Measurements from ENCODE around the gene RBM18. TPM values are rescaled to one million over a fixed set of nuclear protein-coding genes. Genes with fewer than 3 reads are reported as not detected.
A peak's percentile ranks its signal among the peaks of the same experiment; 100 is the strongest.

The RBM18 gene
- total and polyA plus RNA-seq, 8 donors, result 17.8 to 38.7 (median 28.7) TPM

- intact Hi-C loops (cut with DNase I), result no loop called here
- no peak for ATAC-seq
- no peaks in the 10 kb centered on the region for H3K36me3 ChIP-seq
- no peak for DNase-seq
- no peak overlapping the region for H3K27ac ChIP-seq
- H3K27me3 ChIP-seq, result peaks cover 0 to 30% of the 10 kb centered on the region in 2 donors
- TF ChIP-seq CTCF (IDR thresholded peaks at IDR 0.05), result no peak
- no peaks in the 10 kb centered on the region for H3K9me3 ChIP-seq
- no peak overlapping the region for H3K4me3 ChIP-seq
- no peaks in the 10 kb centered on the region for H3K4me1 ChIP-seq
Measured at GRCh38 chr9:122206118-122207046, 58.3 kb downstream of the RBM18 start.

- Histone ChIP-seq H3K36me3 (no peaks in the 10 kb centered on the region), H3K27me3 (peaks cover 0 to 18% of the 10 kb centered on the region in 2 donors), H3K4me1 (no peaks in the 10 kb centered on the region), H3K27ac (no peak overlapping the region), H3K9me3 (no peaks in the 10 kb centered on the region), H3K4me3 (no peak overlapping the region)
- DNase-seq (no peak), ATAC-seq (no peak)
- TF ChIP-seq CTCF (IDR thresholded peaks at IDR 0.05), result no peak
- intact Hi-C loops (cut with DNase I), result no loop called here
Measured at GRCh38 chr9:122205176-122205575, 59.5 kb downstream of the RBM18 start.

- Histone ChIP-seq H3K36me3 (no peaks in the 10 kb centered on the region), H3K27me3 (peaks cover 0 to 16% of the 10 kb centered on the region in 2 donors), H3K9me3 (no peaks in the 10 kb centered on the region), H3K27ac (no peak overlapping the region), H3K4me3 (no peak overlapping the region), H3K4me1 (no peaks in the 10 kb centered on the region)
- no peak for DNase-seq
- no peak for ATAC-seq
- TF ChIP-seq CTCF (IDR thresholded peaks at IDR 0.05), result no peak
- intact Hi-C loops (cut with DNase I), result no loop called here
Measured at GRCh38 chr9:122204491-122204890, 60.1 kb downstream of the RBM18 start.

GRCh38 chr9:122204055-122204454, 60.6 kb downstream of the RBM18 start:
- intact Hi-C loops (cut with DNase I), result no loop called here
- DNase-seq (no peak), ATAC-seq (no peak)
- Histone ChIP-seq H3K36me3 (no peaks in the 10 kb centered on the region), H3K27me3 (peaks cover 0 to 12% of the 10 kb centered on the region in 2 donors), H3K27ac (no peak overlapping the region), H3K9me3 (no peaks in the 10 kb centered on the region), H3K4me3 (no peak overlapping the region), H3K4me1 (no peaks in the 10 kb centered on the region)
- no peak for TF ChIP-seq CTCF (IDR thresholded peaks at IDR 0.05)

GRCh38 chr9:122202111-122202510, 62.5 kb downstream of the RBM18 start:
- no peaks in the 10 kb centered on the region for H3K9me3 ChIP-seq
- H3K36me3 ChIP-seq, result no peaks in the 10 kb centered on the region
- no peak for ATAC-seq
- peak in 1 of 4 donors; percentile 3 for DNase-seq
- no peak overlapping the region for H3K4me3 ChIP-seq
- no peaks in the 10 kb centered on the region for H3K4me1 ChIP-seq
- H3K27me3 ChIP-seq, result peaks cover 0 to 8% of the 10 kb centered on the region in 2 donors
- no peak for TF ChIP-seq CTCF (IDR thresholded peaks at IDR 0.05)
- intact Hi-C loops (cut with DNase I), result no loop called here
- no peak overlapping the region for H3K27ac ChIP-seq

All from left lung (tissue), 10 donors.